H1 (cell line): ENCODE results near the gene NUP88. TPM values are rescaled to one million over a fixed set of nuclear protein-coding genes. Genes with fewer than 3 reads are reported as not detected.
A peak's percentile ranks its signal among the peaks of the same experiment; 100 is the strongest.

Source experiments
- CTCF ChIA-PET: fragments of 300-600 bp; sonication (Branson Sonifier 250); formaldehyde crosslinking; loops from one replicate; lab custom pipeline; 2021; ENCODE audit not compliant: partially characterized antibody; lab: Charles Lee
- POLR2A ChIA-PET: fragments of 300-600 bp; sonication (Branson Sonifier 250); formaldehyde crosslinking; loops from one replicate; lab custom pipeline; 2021; ENCODE audit warnings: inconsistent platforms; ENCODE audit not compliant: partially characterized antibody; lab: Charles Lee
- DNase-seq, 2 experiments: peaks; one replicate each; pipeline versions ENCODE4 v3.0.0 to v3.0.0-alpha.2; 2010 to 2022; ENCODE audit warnings: low spot score in 2 of 2, low read depth in 1 of 2, mixed read lengths in 1 of 2
- FAIRE-seq: peaks from 2 replicates; lab custom pipeline; 2011; peaks lifted over from hg19 to GRCh38; lab: Jason Lieb, UNC
- H2AFZ ChIP-seq: 2 replicates; pipeline ENCODE4 v1.8.1; 2012; ENCODE audit warnings: low read length, inconsistent platforms
- H2AK5ac ChIP-seq: 2 replicates; pipeline ENCODE4 v1.6.1; 2013; ENCODE audit warnings: low read depth, low read length
- H2BK120ac ChIP-seq: replicated peaks from 2 replicates; pipeline ENCODE3; 2013; ENCODE audit warnings: low read depth, low read length, inconsistent platforms
- H2BK12ac ChIP-seq: 2 replicates; pipeline ENCODE4 v1.6.1; 2013; ENCODE audit warnings: low read depth, low read length
- H2BK15ac ChIP-seq: 2 replicates; pipeline ENCODE4 v1.6.1; 2013; ENCODE audit warnings: low read length
- H2BK20ac ChIP-seq: 2 replicates; pipeline ENCODE4 v1.6.1; 2013; ENCODE audit warnings: low read length
- H2BK5ac ChIP-seq: 2 replicates; pipeline ENCODE4 v1.6.1; 2013; ENCODE audit warnings: low read depth, low read length
- H3K14ac ChIP-seq: 2 replicates; pipeline ENCODE4 v1.6.1; 2013; ENCODE audit warnings: inconsistent platforms; ENCODE audit not compliant: insufficient read length
- H3K18ac ChIP-seq: 2 replicates; pipeline ENCODE4 v1.6.1; 2013; ENCODE audit warnings: low read length; ENCODE audit errors: extremely low read depth
- H3K23ac ChIP-seq: 2 replicates; pipeline ENCODE4 v1.6.1; 2013; ENCODE audit warnings: inconsistent platforms; ENCODE audit not compliant: insufficient read length
- H3K23me2 ChIP-seq: 2 replicates; pipeline ENCODE4 v1.6.1; 2013; ENCODE audit warnings: low read depth, low read length
- H3K27ac ChIP-seq: 2 replicates; pipeline ENCODE4 v1.6.1; 2011; ENCODE audit warnings: low read depth, low read length, inconsistent platforms
- H3K27me3 ChIP-seq, 4 experiments: replicated peaks in 1 of 4; 1 replicate in 1 of 4; 2 replicates in 3 of 4; pipeline versions ENCODE4 v1.6.1 to v1.8.1; 2011 to 2013; ENCODE audit warnings: low read length in 3 of 4, mild to moderate bottlenecking in 3 of 4, inconsistent platforms in 2 of 4, mixed read lengths in 2 of 4, moderate library complexity in 1 of 4; ENCODE audit not compliant: control insufficient read depth in 3 of 4, insufficient read depth in 3 of 4; ENCODE audit errors: extremely low read depth in 1 of 4
- H3K36me3 ChIP-seq, 4 experiments: 2 replicates each; pipeline versions ENCODE4 v1.6.1 to v1.8.1; 2011 to 2013; ENCODE audit warnings: mild to moderate bottlenecking in 4 of 4, low read length in 3 of 4, moderate library complexity in 2 of 4, control low read depth in 1 of 4, inconsistent platforms in 1 of 4; ENCODE audit not compliant: insufficient read depth in 4 of 4, control insufficient read depth in 2 of 4
- H3K4ac ChIP-seq: replicated peaks from 2 replicates; pipeline ENCODE3; 2013; ENCODE audit warnings: low read length, low read depth, mixed read lengths, inconsistent platforms; ENCODE audit not compliant: insufficient read length
- H3K4me1 ChIP-seq, 4 experiments: replicated peaks in 1 of 4; 1 replicate in 1 of 4; 2 replicates in 3 of 4; pipeline versions ENCODE4 v1.6.1 to v1.8.1; 2011 to 2013; ENCODE audit warnings: low read length in 3 of 4, inconsistent platforms in 2 of 4, mixed read lengths in 1 of 4; ENCODE audit not compliant: insufficient read depth in 4 of 4, control insufficient read depth in 3 of 4
- H3K4me2 ChIP-seq, 2 experiments: 2 replicates each; pipeline versions ENCODE4 v1.6.1 to v1.8.1; 2011 to 2013; ENCODE audit warnings: low read depth in 2 of 2, low read length in 2 of 2, control low read depth in 1 of 2, inconsistent platforms in 1 of 2, mild to moderate bottlenecking in 1 of 2; ENCODE audit not compliant: insufficient read depth in 1 of 2
- H3K4me3 ChIP-seq, 4 experiments: fragments of 200-600, 300-600 bp in 1 of 4; sonication (generic), shearing (Covaris generic), sonication (Bioruptor Twin) in 1 of 4; 2 replicates each; pipeline versions ENCODE4 v1.5.1 to v1.8.1; 2011 to 2016; ENCODE audit warnings: low read length in 4 of 4, low read depth in 3 of 4, control low read depth in 2 of 4, inconsistent platforms in 2 of 4, mild to moderate bottlenecking in 2 of 4, mixed read lengths in 1 of 4, moderate library complexity in 1 of 4; ENCODE audit not compliant: insufficient read depth in 2 of 4; ENCODE audit errors: extremely low read depth in 1 of 4
- H3K56ac ChIP-seq: replicated peaks from 2 replicates; pipeline ENCODE3; 2013; ENCODE audit warnings: low read depth, mild to moderate bottlenecking, mixed read lengths, low read length, inconsistent platforms; ENCODE audit not compliant: insufficient read length
- H3K79me1 ChIP-seq: 2 replicates; pipeline ENCODE4 v1.6.1; 2013; ENCODE audit warnings: low read depth, low read length, control low read depth
- H3K79me2 ChIP-seq, 2 experiments: 2 replicates each; pipeline versions ENCODE4 v1.6.1 to v1.8.1; 2012 to 2013; ENCODE audit warnings: low read length in 2 of 2, mild to moderate bottlenecking in 2 of 2, inconsistent platforms in 1 of 2; ENCODE audit not compliant: insufficient read depth in 2 of 2, control insufficient read depth in 1 of 2
- H3K9ac ChIP-seq, 4 experiments: replicated peaks in 1 of 4; 1 replicate in 1 of 4; 2 replicates in 3 of 4; pipeline versions ENCODE4 v1.6.1 to v1.8.1; 2011 to 2013; ENCODE audit warnings: low read depth in 3 of 4, low read length in 3 of 4, control low read depth in 2 of 4, mild to moderate bottlenecking in 2 of 4, moderate library complexity in 2 of 4, inconsistent platforms in 1 of 4; ENCODE audit errors: extremely low read depth in 1 of 4
- H3K9me3 ChIP-seq, 2 experiments: 2 replicates each; pipeline versions ENCODE4 v1.6.1 to v1.8.1; 2012 to 2013; ENCODE audit warnings: mild to moderate bottlenecking in 2 of 2, moderate library complexity in 2 of 2, control low read depth in 1 of 2, inconsistent platforms in 1 of 2, low read depth in 1 of 2, low read length in 1 of 2, mixed read lengths in 1 of 2; ENCODE audit not compliant: insufficient read depth in 2 of 2
- H4K20me1 ChIP-seq, 2 experiments: replicated peaks in 1 of 2; 2 replicates each; pipeline versions ENCODE3 to v1.8.1; 2011 to 2013; ENCODE audit warnings: inconsistent platforms in 2 of 2, low read length in 2 of 2, mild to moderate bottlenecking in 1 of 2; ENCODE audit not compliant: insufficient read depth in 2 of 2, control insufficient read depth in 1 of 2
- H4K5ac ChIP-seq: 2 replicates; pipeline ENCODE4 v1.6.1; 2013; ENCODE audit warnings: low read length, low read depth, mixed read lengths, inconsistent platforms; ENCODE audit not compliant: insufficient read length
- H4K8ac ChIP-seq: 2 replicates; pipeline ENCODE4 v1.8.0; 2013; ENCODE audit warnings: mild to moderate bottlenecking, moderate library complexity, low read length, inconsistent platforms; ENCODE audit not compliant: insufficient read depth; ENCODE audit errors: extremely low read depth
- H4K91ac ChIP-seq: replicated peaks from 2 replicates; pipeline ENCODE3; 2013; ENCODE audit warnings: low read length, mixed read lengths, inconsistent platforms; ENCODE audit not compliant: insufficient read length
- CTBP2 ChIP-seq: IDR thresholded peaks from 2 replicates; pipeline ENCODE4 v1.7.0; 2011; ENCODE audit warnings: borderline replicate concordance, mild to moderate bottlenecking, moderate library complexity, mixed read lengths, low read length; ENCODE audit not compliant: insufficient read depth, insufficient read length
- GTF2F1 ChIP-seq: IDR thresholded peaks from 2 replicates; pipeline ENCODE4 v1.6.1; 2012; ENCODE audit warnings: low read depth, low read length, improper control_type of control experiment, borderline replicate concordance
- HDAC2 ChIP-seq, 2 experiments: fragments of 300-600 bp in 1 of 2; sonication (generic) in 1 of 2; IDR thresholded peaks; 2 replicates each; pipeline ENCODE4 v1.6.1; 2011 to 2012; ENCODE audit warnings: low read depth in 2 of 2, low read length in 2 of 2, mild to moderate bottlenecking in 2 of 2, moderate library complexity in 2 of 2, borderline replicate concordance in 1 of 2, inconsistent platforms in 1 of 2
- HDAC6 ChIP-seq: IDR thresholded peaks from one replicate; pipeline ENCODE4 v1.7.1; 2012; ENCODE audit warnings: low read depth, mild to moderate bottlenecking, inconsistent platforms, low read length, moderate library complexity
- KDM1A ChIP-seq: fragments of 200-600, 300-600 bp; sonication (generic); IDR thresholded peaks from 2 replicates; pipeline ENCODE4 v1.7.1; 2016; ENCODE audit warnings: mild to moderate bottlenecking, low read length, borderline replicate concordance
- MAFK ChIP-seq: IDR thresholded peaks from 2 replicates; pipeline ENCODE4 v1.6.1; 2012; ENCODE audit warnings: low read depth, mild to moderate bottlenecking, improper control_type of control experiment, low read length
- PHF8 ChIP-seq: fragments of 200-600 bp; sonication (generic); conservative IDR thresholded peaks from 2 replicates; pipeline ENCODE4 v1.7.1; 2012; ENCODE audit warnings: low read depth, mild to moderate bottlenecking, inconsistent platforms, low read length, moderate library complexity
- RFX5 ChIP-seq: IDR thresholded peaks from 2 replicates; pipeline ENCODE4 v1.6.1; 2011; ENCODE audit warnings: low read depth, low read length, improper control_type of control experiment, borderline replicate concordance
- SIRT6 ChIP-seq: IDR thresholded peaks from one replicate; pipeline ENCODE4 v1.7.1; 2012; ENCODE audit warnings: low read length, inconsistent platforms
- SRF ChIP-seq: IDR thresholded peaks from 2 replicates; pipeline ENCODE4 v1.6.1; 2011; ENCODE audit warnings: mild to moderate bottlenecking, low read depth, low read length, moderate library complexity
- WGBS, 2 experiments: shearing (Covaris generic) in 1 of 2; methylation state at CpG; one replicate each; pipeline versions ENCODE4 v1.1.6 to v1.1.7; 2013 to 2015; ENCODE audit warnings: low lambda C conversion rate in 2 of 2, mixed read lengths in 2 of 2, inconsistent platforms in 1 of 2, low coverage in 1 of 2, missing lambda C conversion rate in 1 of 2; ENCODE audit not compliant: insufficient replicate concordance in 2 of 2, insufficient coverage in 1 of 2, insufficient read length in 1 of 2; ENCODE audit errors: extremely low coverage in 1 of 2, missing lambda C conversion rate in 1 of 2; 5-methylcytosine and 5-hydroxymethylcytosine counted together
- polyA plus RNA-seq, 7 experiments: library from polyadenylated mRNA; depleted of rRNA in 3 of 7; stranded (reverse) in 5 of 7; unstranded in 2 of 7; fragments of >200 nt in 5 of 7; fragments of 200-250 nt in 2 of 7; gene quantifications; 1 replicate in 5 of 7; 2 replicates in 1 of 7; 4 replicates in 1 of 7; pipeline versions ENCODE4 v1.2.1 to v1.2.3, GENCODE V29; 2011 to 2013; ENCODE audit warnings: missing spikeins in 2 of 7, mixed read lengths in 2 of 7
- total RNA-seq: library from RNA; stranded (reverse); fragmentation: NEBNext Ultra II Directional; extraction: Animal tissue kit (Norgen Biotek cat#: 25700); gene quantifications from 2 replicates; pipeline ENCODE4 v1.2.1, GENCODE V29; 2021
- TF ChIP-seq, protein P1 (sequence below): IDR thresholded peaks from 2 replicates; pipeline ENCODE4 v1.6.1; 2012; ENCODE audit warnings: low read length, inconsistent platforms

Gene NUP88
- total and polyA plus RNA-seq, 2 of the 8 experiments (the other 6 are each of a cell fraction or from before 2014, with no cell fraction given), result 77.4 to 105 TPM

DNA sequence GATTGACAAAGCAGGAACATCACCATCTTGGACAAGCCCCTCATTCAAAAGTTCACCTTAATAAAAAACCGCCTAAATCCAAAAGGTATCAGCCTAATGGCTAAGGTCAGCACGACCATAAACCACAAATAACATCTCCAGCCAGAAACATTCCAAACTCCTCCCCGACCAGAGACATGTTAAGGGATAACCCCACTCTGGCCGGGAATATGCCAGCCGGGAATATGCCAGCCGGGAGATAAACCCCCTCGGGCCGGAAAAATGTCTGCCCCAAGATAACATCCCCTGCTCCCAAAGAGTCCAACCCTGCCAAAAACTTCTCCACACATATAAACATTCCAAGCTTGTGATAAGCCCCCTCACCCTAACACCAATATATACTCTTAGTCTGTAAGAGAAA, 48.0 kb upstream of the NUP88 start:
- no peak overlapping the region for H2BK20ac ChIP-seq
- no peak for FAIRE-seq
- no peak overlapping the region for H2BK5ac ChIP-seq
- H3K18ac ChIP-seq, result no peak overlapping the region
- H4K20me1 ChIP-seq, result peaks cover 13 to 18% of the 10 kb centered on the region in 2 experiments
- no peak for DNase-seq
- no peak overlapping the region for H2BK15ac ChIP-seq
- H2AFZ ChIP-seq, result no peak overlapping the region
- H3K9ac ChIP-seq, result peak overlapping the region in 2 of 4 experiments; percentile 88 to 95; a peak in 1 of 7 replicates
- no peak overlapping the region for H3K23ac ChIP-seq
- no peak overlapping the region for H2BK12ac ChIP-seq
- peaks cover 2% of the 10 kb centered on the region; the same call in 1 of the 2 replicates for H3K23me2 ChIP-seq
- peaks cover 0 to 9% (median 6%) of the 10 kb centered on the region in 4 experiments; a peak in 3 of 7 replicates for H3K4me1 ChIP-seq
- peaks cover 0 to 7% (median 5%) of the 10 kb centered on the region in 4 experiments; a peak in 7 of 8 replicates for H3K36me3 ChIP-seq
- peaks cover 46 to 62% of the 10 kb centered on the region in 2 experiments for H3K79me2 ChIP-seq
- 5% methylated on average over 7 of the region's 8 CpGs; no CpG with 5 or more reads in 1 of the 2 experiments for WGBS, 2 experiments
- H2BK120ac ChIP-seq, result no peak overlapping the region
- no peak overlapping the region for H2AK5ac ChIP-seq
- H3K14ac ChIP-seq, result no peak overlapping the region
- no peaks in the 10 kb centered on the region for H3K27me3 ChIP-seq
- H3K56ac ChIP-seq, result no peak overlapping the region
- POLR2A ChIA-PET, result interaction anchor here (1.0 to 4.9 kb wide), 9 partner anchors 19 to 72 kb away, joined by 3 to 91 read pairs (median 6); partner anchors contain the start of genes C1QBP, DERL2, MIS12 and NUP88
- H4K5ac ChIP-seq, result no peak overlapping the region
- no peaks in the 10 kb centered on the region for H3K9me3 ChIP-seq
- no peak overlapping the region for H3K27ac ChIP-seq
- H3K79me1 ChIP-seq, result peaks cover 4% of the 10 kb centered on the region; the same call in 1 of the 2 replicates
- no peak overlapping the region for H4K91ac ChIP-seq
- CTCF ChIA-PET, result interaction anchor here (0.6 to 1.8 kb wide), 3 partner anchors 18 to 964 kb away, joined by 3 to 4 read pairs (median 3); partner anchors contain the start of gene DERL2
- peak overlapping the region; percentile 89 to 91 for H3K4me2 ChIP-seq
- peak overlapping the region; percentile 98 to 100 (median 98) for H3K4me3 ChIP-seq
- no peak overlapping the region for H3K4ac ChIP-seq
- H4K8ac ChIP-seq, result no peak overlapping the region
- no peak for TF ChIP-seq HDAC6
- TF ChIP-seq, protein P1, sequence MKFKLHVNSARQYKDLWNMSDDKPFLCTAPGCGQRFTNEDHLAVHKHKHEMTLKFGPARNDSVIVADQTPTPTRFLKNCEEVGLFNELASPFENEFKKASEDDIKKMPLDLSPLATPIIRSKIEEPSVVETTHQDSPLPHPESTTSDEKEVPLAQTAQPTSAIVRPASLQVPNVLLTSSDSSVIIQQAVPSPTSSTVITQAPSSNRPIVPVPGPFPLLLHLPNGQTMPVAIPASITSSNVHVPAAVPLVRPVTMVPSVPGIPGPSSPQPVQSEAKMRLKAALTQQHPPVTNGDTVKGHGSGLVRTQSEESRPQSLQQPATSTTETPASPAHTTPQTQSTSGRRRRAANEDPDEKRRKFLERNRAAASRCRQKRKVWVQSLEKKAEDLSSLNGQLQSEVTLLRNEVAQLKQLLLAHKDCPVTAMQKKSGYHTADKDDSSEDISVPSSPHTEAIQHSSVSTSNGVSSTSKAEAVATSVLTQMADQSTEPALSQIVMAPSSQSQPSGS, result no peak
- TF ChIP-seq GTF2F1, result no peak
- no peak for TF ChIP-seq SRF
- TF ChIP-seq PHF8, result no peak
- no peak for TF ChIP-seq KDM1A
- no peak for TF ChIP-seq HDAC2 (IDR thresholded peaks at IDR 0.05; ENCODE audit: borderline replicate concordance in 1 of 2, low read depth in 2 of 2, low read length in 2 of 2)
- TF ChIP-seq CTBP2, result no peak
- no peak for TF ChIP-seq RFX5
- no peak for TF ChIP-seq SIRT6
- no peak for TF ChIP-seq MAFK
